ENCODE data around the gene NHERF1. TPM values are rescaled to one million over a fixed set of nuclear protein-coding genes. Genes with fewer than 3 reads are reported as not detected.

Gene NHERF1
- total and polyA plus RNA-seq, 9 of the 15 experiments (the other 6 are each of a cell fraction or from before 2014, with no cell fraction given) = 11.4 to 79.9 (median 36.9) TPM

DNA sequence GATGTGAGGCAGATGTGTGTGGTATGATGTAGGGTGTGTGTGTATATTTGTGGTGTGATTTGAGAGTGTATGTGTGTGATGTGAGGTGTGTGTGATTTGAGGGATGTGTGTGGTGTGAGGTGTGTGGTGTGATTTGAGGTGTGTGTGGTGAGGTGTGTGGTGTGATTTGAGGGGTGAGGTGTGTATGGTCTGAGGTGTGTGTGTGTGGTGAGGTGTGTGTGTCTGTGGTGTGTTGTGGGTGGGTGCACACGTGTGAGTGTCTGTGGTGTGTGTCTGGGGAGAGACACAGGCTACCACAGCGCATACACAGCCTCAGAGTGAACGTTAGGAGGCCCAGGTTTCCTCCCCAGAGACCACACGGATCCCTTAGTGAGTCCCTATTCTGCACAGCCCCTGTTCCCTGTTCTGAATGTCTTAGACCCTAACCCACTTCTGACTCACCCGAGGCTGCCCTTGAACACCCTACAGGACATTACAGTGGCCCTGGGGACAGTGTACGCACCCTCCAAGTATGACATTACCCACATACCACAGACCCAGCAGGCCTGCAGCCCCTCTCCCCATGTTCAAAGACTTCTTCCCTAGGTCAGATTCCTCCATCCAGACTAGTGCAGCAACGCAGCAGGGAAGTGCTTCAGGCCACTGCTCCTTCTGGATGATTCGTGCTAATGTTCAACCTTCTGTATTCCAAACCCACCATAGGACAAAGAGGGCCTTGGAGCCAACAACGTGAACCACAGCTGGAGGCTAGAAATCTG is 14.9 kb upstream of the NHERF1 start (continued):
- no peak for TF ChIP-seq BCLAF1 (IDR thresholded peaks at IDR 0.05; ENCODE audit: borderline replicate concordance in 1 of 2, control insufficient read depth in 1 of 2, low read depth in 2 of 2, low read length in 1 of 2)

- in situ Hi-C loops (cut with MboI) = no loop called here
- CTCF ChIA-PET (ENCODE audit: low intra/inter-chr PET ratio) = no interaction called here
- Histone ChIP-seq H3K4me3 (no peak overlapping the region), H3K79me2 (ENCODE audit: control insufficient read depth, insufficient read depth, low read length) (no peaks in the 10 kb centered on the region), H3K9me1 (ENCODE audit: control insufficient read depth, insufficient read depth, low read length) (no peaks in the 10 kb centered on the region), H3K36me3 (ENCODE audit: control insufficient read depth, insufficient read depth, low read length) (no peaks in the 10 kb centered on the region), H3K4me2 (ENCODE audit: insufficient read depth, low read length) (no peak overlapping the region), H3K4me1 (replicated peaks in 1 of 2; ENCODE audit: control insufficient read depth in 2 of 2, insufficient read depth in 2 of 2, low read length in 2 of 2) (peaks cover 0 to 20% of the 10 kb centered on the region in 2 experiments; a peak in 3 of 5 replicates), H2AFZ (ENCODE audit: low read depth, low read length) (no peak overlapping the region), H3K9ac (ENCODE audit: insufficient read depth in 1 of 2, low read depth in 2 of 2, low read length in 2 of 2) (no peak overlapping the region), H3K27me3 (ENCODE audit: control insufficient read depth in 2 of 2, insufficient read depth in 2 of 2, low read length in 2 of 2) (peaks cover 31 to 73% of the 10 kb centered on the region in 2 experiments; a peak in 4 of 5 replicates), H4K20me1 (replicated peaks; ENCODE audit: control insufficient read depth, insufficient read depth, low read length) (no peaks in the 10 kb centered on the region; the same call in 1 of the 2 replicates), H3K9me3 (replicated peaks; ENCODE audit: control insufficient read depth, insufficient read depth, low read depth, low read length) (no peaks in the 10 kb centered on the region), H3K27ac (ENCODE audit: extremely low read depth, low read depth, low read length) (no peak overlapping the region)
- DNase-seq (ENCODE audit: extremely low read depth in 1 of 4, low spot score in 3 of 4) (no peak), FAIRE-seq (no peak), ATAC-seq (no peak)
- WGBS (ENCODE audit: insufficient coverage, low coverage, missing lambda C conversion rate) = 0% methylated on average over 3 of the region's 3 CpGs
- POLR2A ChIA-PET = no interaction called here
- no TSS peak for BruUV-seq (replicated peaks)
- intact Hi-C loops (cut with micrococcal nuclease) = no loop called here
- TF ChIP-seq ZNF217 (CRISPR knock-in tag; IDR thresholded peaks at IDR 0.05) = no peak
- TF ChIP-seq PHTF2 (CRISPR knock-in tag; IDR thresholded peaks at IDR 0.05) = no peak
- no peak for TF ChIP-seq FOXA1 (IDR thresholded peaks at IDR 0.05; ENCODE audit: borderline replicate concordance)
- no peak for TF ChIP-seq CBFB (CRISPR knock-in tag; IDR thresholded peaks at IDR 0.05)
- TF ChIP-seq ELF2 (CRISPR knock-in tag; IDR thresholded peaks at IDR 0.05) = no peak
Observed at GRCh38 chr17:74734256-74734655, 14.2 kb upstream of the NHERF1 start.
